ENCODE results near the gene FAM110C.
"Not testable (repeated sequence)": the region's sequence is repeated elsewhere in the genome, so short reads cannot be mapped to it uniquely, and the experiment has no call there.

FAM110C gene, protein sequence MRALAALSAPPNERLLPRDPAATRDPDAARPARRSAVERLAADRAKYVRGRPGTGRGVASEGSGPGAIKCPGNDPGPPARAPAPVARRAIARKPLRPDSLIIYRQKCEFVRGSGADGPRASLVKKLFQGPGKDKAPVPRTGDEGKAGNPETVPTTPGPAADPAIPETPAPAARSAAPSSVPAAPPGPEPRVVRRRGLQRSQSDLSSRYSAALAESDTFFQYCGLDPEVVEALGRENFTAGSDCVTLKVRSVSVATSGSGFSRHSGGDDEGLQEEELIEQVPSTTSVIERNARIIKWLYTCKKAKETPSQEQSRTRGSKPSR

DNA sequence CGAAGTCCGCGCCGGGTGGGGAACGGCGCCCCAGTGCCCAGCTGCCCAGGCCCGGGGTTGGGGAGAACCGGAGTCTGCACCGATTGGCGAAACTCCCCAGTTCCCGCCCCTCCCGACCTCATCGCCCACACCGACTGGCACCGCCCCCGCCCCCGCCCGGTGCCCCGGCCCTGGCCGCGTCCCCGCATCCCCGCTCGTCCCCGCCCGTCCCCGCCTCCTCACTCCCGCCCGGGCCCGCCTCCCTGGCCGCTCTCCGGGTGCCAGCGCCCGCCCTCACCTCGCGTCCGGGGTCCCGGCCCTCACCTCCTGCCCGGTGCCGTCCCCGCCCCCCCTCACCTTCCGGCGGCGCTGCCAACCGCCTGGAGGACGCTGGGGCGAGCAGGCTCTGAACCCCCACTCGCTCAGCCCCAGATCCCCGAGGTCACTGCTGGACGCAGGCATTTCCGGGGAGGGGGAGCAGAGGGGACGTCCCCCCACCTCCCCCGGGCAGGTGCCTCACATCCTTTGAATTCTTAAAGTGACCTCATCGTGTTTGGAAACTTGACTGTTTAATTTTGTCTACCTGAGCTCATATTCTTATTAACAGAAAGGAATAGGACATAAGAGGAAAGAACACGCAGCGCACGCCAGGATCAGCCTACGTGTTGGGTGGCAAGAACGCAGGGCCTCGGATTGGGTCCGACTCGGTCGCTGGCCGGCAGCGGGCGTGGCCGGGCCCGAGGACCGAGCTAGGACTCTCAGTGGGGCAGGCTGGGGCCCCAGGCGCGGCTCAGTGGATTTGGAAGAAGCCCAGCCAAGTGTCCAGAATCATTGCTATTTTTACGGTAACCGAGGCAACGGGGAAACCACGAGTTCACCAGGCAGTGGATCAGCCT lies at the start of gene FAM110C:
TSS of gene FAM110C (minus strand) at position 35 of the 875 bp plus-strand sequence. CDS start 120 bp downstream, outside the sequence.
- peak; percentile 33 for DNase-seq (ENCODE audit: low read depth)

DNA sequence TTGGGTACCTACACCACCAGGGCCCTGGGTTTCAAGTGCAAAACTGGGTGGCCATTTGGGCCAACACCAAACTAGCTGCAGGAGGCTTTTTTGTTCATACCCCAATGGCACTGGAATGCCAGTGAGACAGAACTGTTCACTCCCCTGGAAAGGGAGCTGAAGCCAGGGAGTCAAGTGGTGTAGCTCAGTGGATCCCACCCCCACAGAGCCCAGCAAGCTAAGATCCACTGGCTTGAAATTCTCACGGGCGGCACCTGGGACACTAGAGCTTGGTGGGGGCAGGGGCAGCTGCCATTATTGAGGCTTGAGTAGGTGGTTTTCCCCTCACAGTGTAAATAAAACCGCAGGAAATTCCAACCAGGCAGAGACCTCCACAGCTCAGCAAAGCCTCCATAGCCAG lies 46.0 kb upstream of the FAM110C start:
- no peak for DNase-seq (ENCODE audit: low read depth)

DNA sequence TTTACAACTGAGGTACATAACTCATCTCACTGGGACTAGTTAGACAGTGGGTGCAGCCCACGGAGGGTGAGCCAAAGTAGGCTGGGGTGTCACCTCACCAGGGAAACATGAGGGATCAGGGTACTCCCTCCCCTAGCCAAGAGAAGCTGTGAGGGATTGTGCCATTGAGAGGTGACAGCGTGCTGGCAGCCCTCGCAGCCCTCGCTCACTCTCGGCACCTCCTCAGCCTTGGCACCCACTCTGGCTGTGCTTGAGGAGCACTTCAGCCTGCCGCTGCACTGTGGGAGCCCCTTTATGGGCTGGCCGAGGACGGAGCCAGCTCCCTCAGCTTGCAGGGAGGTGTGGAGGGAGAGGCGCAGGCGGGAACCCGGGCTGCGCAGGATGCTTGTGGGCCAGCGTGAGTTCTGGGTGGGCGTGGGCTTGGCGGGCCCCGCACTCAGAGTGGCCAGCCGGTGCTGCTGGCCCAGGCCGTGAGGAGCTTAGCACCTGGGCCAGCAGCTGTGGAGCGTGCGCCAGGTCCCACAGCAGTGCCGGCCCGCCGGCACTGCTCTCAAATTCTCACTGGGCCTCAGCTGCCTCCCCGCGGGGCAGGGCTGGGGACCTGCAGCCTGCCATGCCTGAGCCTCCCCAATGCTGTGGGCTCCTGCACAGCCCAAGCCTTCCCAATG lies 44.5 kb upstream of the FAM110C start:
- no peak for DNase-seq (ENCODE audit: low read depth)

DNA sequence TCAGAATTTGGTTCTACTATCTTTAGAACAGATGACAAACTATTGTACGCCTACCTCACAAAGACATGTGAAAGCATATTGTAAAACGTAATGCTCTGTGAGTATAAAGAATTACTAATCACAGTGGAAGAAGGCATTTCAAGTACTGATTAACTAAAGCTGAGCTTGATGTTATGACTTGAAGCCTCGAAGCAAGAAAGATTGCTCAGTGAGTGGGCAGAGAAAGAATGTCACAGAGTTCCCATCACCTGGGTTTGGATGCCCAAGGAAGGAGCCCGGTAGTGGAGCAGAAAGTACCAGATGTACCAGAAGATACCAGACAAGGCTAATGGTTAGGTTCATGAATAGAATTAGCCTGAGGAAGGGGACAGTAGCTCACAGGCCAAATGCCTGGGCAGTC lies 39.5 kb upstream of the FAM110C start:
- DNase-seq (ENCODE audit: low read depth) = no peak

DNA sequence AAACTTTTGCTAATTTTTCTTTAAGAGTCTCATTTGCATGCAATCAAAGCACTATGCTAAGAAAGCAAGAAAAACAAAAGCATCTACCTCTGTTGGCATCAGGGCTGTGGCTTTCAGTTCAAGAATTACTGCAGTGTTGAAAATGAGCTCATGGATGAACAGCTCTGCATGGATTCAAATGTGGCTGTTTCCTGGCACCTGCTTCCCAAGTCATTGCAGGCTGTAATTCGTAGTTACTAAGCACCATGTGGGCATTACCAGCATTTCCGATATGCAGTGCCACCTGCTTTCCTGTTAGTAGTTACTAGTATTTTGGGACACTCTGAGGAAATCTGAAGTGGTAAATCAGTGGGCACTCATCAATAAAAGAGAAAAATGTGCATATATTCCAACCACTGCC lies 37.8 kb upstream of the FAM110C start:
- no peak for DNase-seq (ENCODE audit: low read depth)

DNA sequence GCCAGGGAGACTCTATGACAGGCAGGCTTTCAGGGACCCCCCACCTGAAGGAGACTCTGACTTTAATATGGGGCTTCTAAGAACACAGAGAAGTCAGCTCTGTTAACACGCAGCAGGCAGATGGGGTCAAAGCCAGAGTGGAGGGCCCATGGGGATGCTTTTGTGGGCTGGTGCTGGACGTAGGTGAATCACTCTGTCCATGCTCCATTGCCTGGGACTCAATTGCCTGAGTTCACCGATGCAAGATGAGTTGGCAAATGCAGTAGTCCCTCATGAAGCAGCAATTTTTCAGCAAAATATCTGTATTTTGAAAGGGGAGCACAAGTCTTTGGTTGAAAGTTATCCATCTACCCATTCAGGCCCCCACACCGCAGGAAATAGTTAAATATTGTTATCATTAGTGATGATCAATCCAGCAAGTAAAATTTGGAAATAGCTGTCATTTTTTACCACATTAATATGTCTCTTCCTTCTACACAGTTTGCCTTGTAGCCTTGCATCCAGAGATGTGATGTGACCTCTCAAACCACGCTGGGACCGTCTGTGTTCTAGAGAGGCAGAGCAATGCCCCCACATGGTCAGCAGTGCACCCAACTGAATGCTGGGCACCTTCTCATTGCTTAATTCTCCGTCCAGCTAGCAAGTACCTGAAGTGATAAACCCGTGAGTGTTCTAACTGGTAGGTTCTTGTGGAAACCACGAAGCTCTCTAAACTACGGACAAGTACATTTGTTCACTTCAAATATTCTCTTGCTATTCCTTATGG lies 34.8 kb upstream of the FAM110C start:
- no peak for DNase-seq (ENCODE audit: low read depth)

DNA sequence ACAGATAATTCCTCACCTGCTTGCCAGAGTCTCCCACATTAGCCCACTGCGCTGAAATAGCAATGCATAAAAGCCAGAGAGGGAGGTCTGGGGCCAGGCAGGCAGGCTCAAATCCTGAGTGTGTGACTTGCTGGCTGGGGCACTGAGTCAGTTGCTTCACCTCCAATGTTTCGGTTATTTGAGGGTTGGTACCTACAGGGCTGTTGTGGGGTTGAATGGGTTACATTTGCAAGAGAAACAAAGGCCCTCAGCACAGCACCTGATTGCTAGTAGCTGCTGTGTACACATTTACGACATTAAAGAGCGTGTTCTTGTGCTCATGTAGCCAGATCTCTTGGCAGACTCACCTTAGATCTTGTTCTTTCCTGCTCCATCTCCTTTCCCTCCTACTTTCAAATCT lies 34.1 kb upstream of the FAM110C start:
- DNase-seq (ENCODE audit: low read depth) = no peak

DNA sequence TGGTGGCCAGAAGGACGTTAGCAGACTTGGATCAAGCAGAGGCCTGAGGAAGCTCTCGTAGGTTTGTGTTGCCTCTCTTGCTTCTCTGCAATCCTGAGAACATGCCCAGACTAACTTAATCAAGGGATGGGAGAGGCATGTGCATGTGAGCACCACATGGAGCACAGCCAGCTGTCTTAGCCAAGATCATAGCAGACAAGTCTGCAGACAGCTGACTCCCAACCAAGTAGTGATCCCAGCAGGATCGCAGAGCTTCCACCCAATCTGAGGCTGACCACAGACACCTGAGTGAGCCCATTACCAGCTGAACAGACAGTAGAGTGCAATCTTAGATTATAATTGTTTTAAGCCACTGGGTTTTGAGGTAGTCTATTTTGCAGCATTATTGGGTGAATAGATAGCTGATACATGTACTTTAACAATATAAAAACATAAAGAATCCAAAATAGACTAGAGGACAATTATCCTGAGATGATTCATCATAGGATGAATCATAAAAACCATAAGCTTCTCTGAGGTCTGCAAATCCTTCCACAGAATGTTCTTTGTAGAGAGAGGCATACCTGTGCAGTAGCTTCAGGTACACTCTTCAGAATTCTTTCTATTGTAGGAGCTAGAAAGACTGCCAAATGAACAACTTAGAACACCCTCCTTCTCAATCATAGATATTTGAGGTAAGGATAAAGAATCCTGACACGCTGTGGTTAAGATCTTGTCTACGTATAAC lies 25.2 kb upstream of the FAM110C start:
- no peak for DNase-seq (ENCODE audit: low read depth)

DNA sequence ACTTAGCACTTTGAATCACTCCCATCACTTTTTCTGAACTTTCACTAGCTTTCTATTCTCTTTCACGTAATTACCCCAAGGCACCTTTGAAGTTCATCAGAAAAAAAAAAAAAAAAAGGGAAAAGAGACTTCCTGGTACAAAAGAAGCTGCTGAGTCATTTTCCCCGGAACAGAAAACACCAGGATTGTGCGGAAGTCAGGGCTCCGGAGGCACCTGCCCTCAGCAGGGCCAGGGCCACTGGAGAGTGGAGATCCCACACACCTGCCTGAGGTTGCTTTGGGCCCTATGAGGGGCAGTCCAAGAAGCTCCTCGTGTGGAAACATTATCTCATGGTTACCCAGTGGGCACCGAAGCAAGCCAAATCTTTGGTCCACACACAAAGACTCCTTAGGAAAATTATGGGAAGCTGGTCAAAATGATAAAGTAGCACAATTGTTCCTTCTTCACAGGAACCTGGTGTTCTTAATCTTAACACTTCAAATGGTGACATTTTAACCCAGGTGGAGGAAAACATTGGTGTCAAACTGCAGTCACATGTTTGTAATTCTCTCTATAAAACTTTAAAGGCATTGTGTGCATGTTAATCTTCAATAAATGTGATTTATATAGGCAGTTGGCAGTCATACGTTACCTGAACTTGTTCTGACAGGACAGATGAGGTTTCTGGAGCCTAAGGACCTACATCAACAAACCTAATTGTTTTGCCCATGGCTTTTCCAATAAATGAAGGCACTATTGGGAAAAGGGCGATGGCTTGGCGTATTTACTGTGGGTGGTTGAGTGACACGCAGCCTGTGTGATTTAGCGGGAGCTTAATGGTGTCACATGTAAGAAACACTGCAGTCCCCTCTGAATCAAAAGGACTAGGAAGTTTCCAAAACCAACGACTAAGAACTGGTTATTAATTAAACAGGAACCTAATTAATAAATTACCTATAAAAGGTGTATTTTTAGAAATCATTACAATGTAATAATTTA lies 23.4 kb upstream of the FAM110C start:
- no peak for DNase-seq (ENCODE audit: low read depth)

DNA sequence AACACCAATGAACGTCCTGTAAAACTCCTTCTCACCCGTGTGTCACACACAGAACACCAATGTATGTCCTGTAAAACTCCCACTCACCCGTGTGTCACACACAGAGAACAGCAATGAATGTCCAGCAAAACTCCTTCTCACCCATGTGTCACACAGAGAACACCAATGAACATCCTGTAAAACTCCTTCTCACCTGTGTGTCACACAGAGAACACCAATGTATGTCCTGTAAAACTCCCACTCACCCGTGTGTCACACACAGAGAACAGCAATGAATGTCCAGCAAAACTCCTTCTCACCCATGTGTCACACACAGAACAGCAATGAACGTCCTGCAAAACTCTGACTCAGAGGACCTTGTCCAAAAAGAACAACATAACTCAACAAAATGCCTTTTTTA lies 22.3 kb upstream of the FAM110C start:
- not testable (repeated sequence) for DNase-seq (ENCODE audit: low read depth)

DNA sequence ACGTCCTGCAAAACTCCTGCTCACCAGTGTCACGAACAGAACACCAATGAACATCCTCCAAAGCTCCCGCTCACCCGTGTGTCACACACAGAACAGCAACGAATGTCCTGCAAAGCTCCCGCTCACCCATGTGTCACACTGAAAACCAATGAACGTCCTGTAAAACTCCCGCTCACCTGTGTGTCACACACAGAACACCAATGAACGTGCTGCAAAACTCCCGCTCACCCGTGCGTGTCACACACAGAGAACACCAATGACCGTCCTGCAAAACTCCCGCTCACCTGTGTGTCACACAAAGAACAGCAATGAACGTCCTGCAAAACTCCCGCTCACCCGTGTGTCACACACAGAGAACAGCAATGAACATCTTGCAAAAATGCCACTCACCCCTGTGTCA lies 20.5 kb upstream of the FAM110C start:
- no peak for DNase-seq (ENCODE audit: low read depth)

DNA sequence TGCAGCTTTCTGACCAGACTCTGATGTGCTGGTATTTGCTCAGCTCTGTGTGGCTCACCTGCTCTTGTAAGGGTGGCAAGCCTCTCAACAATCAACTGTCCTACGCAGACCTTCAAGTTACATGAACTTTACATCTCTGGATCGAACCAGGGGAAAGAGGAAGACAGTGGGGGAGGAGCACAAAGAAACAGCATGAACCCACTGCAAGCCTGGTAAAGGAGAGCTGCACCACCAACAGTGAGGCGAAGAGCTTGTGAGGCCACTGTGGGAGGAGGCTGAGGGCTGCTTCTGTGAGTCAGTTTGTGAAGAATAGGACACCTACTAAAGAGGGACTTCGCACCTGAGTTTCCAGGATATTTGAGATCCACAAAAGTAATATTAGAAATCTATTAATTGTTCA lies 18.8 kb upstream of the FAM110C start:
- DNase-seq (ENCODE audit: low read depth) = no peak

DNA sequence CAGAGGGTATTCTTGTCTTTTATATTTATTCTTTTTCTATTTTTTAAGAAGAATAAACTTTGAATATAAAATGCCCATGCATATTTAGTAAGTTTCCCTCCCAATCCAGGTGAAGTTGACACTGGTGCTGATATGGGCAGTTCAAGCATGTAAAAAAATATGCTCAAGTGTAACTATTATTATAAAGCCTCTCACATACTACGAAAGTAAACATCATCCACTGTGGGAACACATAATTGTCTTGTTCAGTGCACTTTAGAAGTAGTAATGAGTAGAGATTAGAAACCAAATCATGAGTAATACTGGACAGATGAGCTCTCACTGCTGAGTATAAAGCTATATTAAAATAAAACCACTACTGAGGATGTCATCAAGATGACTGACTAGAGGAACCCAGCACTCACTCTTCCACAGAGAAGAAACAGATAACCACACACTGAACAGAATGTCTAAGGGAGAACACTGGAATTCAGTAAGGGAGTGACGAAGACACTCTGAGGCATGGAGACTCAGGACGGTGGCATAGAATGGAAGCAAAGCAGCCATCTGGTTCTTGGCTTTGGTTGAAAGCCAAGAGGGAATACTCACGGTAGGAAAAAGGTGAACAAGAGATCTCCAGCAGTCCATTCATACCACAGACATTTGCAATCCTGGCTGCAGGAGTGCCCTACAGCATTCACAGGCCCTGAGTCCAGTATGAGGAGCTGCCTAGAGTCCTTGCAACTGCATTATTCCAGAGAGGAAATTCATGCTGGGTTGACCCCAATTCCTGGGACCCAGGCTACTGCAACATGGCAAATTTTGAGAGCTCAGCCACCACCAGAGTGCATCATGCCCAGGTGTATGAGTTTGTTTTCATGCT lies 9.5 kb upstream of the FAM110C start:
- DNase-seq (ENCODE audit: low read depth) = no peak

DNA sequence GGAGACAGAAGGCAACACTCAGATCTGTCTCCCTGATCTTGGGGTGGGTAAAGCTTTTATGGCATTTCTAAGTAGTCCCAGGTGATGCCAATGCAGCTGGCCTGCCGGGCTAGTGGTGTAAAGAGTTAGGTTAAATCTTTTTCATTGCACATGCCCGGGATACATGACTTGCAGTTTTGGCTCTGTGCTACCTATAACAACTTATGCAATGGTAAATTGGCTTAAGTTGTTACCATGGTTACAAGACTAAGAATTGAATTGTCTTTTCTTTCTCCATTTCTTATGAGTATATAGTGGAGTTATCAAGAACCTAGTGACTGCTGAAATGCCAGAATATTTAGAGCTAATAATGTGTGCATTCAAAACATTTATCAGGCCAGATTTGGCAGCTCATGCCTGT lies 5.3 kb upstream of the FAM110C start:
- no peak for DNase-seq (ENCODE audit: low read depth)

DNA sequence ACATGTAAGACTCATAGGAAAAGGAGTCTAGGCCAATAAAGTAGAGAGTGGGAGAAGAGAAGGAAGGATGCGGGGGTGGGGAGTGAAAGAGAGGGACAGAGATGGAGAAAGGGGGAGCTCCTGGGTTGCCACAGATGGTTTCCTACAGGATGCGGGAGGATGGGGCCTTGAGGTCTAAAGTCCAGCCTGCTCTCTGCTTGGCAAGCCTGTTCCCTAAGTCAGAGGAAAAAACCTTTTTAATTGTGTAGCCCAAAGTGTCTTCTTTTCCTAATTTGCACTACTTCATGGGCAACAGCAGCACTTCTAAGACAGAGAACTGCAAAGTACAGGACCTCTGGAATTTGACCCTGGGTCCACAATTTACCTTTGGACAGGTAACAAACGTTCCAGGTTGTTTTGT lies 1.4 kb upstream of the FAM110C start:
- DNase-seq (ENCODE audit: low read depth) = no peak

DNA sequence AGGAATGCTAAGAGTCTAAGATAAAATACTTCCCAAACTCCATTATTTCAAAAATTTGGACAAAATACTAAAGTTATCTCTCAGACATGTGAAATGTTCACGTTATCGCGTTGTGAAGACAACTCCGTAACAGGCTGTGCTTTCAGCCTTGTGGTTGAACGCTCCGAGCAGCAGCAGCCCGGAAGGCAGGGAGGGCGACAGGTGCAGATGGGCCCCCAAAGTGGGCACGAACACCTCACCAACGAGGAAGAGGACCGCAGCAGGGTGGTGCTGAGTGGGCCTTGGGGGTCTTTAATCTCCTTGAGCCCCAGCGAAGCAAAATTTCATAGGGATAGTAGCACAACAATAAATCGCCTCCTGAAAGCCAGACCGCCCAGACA lies 1.0 kb upstream of the FAM110C start:
- no peak for DNase-seq (ENCODE audit: low read depth)

DNA sequence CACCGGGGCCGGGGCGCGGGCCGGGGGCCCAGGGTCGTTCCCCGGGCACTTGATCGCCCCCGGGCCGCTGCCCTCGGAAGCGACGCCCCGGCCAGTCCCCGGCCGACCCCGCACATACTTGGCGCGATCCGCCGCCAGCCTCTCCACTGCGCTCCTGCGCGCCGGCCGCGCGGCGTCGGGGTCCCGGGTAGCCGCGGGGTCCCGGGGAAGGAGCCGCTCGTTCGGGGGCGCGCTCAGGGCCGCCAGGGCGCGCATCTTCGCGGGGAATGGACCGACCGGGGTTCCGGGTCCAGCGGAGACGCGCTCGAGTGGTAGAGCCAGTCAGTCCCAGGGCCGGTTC lies 204 bp downstream of the FAM110C start:
- no peak for DNase-seq (ENCODE audit: low read depth)

DNA sequence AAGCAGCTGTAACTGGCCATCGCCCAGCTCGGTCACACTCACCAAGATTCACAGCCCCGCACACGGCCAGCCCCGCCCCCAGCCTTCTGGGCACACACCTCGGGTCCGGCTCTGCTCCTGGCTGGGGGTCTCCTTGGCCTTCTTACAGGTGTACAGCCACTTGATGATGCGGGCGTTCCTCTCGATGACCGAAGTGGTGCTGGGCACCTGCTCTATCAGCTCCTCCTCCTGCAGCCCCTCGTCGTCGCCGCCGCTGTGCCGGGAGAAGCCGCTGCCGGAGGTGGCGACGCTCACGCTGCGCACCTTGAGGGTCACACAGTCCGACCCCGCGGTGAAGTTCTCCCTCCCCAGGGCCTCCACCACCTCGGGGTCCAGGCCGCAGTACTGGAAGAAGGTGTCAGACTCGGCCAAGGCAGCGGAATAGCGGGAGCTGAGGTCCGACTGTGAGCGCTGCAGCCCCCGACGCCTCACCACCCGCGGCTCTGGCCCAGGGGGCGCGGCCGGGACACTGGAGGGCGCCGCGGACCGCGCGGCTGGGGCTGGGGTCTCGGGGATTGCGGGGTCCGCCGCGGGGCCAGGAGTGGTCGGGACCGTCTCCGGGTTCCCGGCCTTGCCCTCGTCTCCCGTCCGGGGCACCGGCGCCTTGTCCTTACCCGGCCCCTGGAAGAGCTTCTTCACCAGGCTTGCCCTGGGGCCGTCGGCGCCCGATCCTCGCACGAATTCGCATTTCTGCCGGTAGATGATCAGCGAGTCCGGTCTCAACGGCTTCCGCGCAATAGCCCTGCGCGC lies 769 bp downstream of the FAM110C start:
- no peak for DNase-seq (ENCODE audit: low read depth)
